ENCODE measurements around the gene SMYD3. TPM values are rescaled to one million over a fixed set of nuclear protein-coding genes. Genes with fewer than 3 reads are reported as not detected.

The SMYD3 gene
- total and polyA plus RNA-seq, 2 of the 4 experiments (the other 2 are of a cell fraction) = 26.5 to 37.6 TPM

DNA sequence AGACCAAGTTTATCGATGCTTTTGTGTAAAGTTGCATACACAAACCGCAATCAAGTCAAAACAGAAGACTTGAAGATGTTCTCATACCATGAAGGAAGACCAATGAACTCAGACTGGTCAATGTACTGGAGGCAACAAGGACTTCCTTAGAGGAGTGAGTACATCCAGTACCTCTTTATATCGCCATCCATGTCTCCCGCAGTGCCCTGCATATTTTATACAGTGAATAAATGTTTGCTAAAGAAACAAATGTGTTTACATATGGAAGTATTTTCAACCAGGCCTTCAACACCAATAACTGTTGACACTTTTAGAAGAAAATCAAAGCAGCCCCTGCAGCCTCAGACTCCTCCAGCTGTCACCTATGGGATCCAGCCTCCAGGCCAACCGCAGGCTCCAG is 125.6 kb downstream of the SMYD3 start:
- no peak overlapping the region for H2BK120ac ChIP-seq (ENCODE audit: low read depth, low read length)
- H3K79me1 ChIP-seq (ENCODE audit: low read depth in 1 of 2, low read length in 2 of 2) = peaks cover 6 to 14% of the 10 kb centered on the region in 2 experiments; a peak in 1 of 4 replicates
- CTCF ChIA-PET = no interaction called here
- H4K5ac ChIP-seq (ENCODE audit: low read depth, low read length) = no peak overlapping the region
- WGBS, 2 experiments (ENCODE audit: extremely low coverage in 2 of 2, insufficient read length in 1 of 2) = no CpG with 5 or more reads among the region's 5 CpGs
- no peak overlapping the region for H3K18ac ChIP-seq (ENCODE audit: low read depth, low read length)
- no peaks in the 10 kb centered on the region for H3K9me3 ChIP-seq (ENCODE audit: control insufficient read depth, insufficient read depth, low read length)
- DNase-seq = no peak
- dilution Hi-C loops (cut with HindIII; ENCODE audit: low sequenced_read_pairs, unreplicated experiment) = no loop called here
- no peak overlapping the region for H4K8ac ChIP-seq (ENCODE audit: low read depth in 2 of 2, low read length in 2 of 2)
- H2AK5ac ChIP-seq (ENCODE audit: low read depth, low read length) = no peak overlapping the region
- H4K20me1 ChIP-seq (ENCODE audit: insufficient read depth, low read length) = no peaks in the 10 kb centered on the region; the same call in none of the 2 replicates
- no peak overlapping the region for H2AK9ac ChIP-seq (replicated peaks; ENCODE audit: low read depth, low read length, poor library complexity)
- no peak overlapping the region for H2BK20ac ChIP-seq (ENCODE audit: low read depth, low read length)
- H3K4ac ChIP-seq (ENCODE audit: low read depth, low read length) = no peak overlapping the region
- no peak overlapping the region for H3K4me2 ChIP-seq (ENCODE audit: low read depth, low read length)
- no peak overlapping the region for H3K56ac ChIP-seq (ENCODE audit: extremely low read depth, insufficient read depth, low read length)
- no peak overlapping the region for H3K27ac ChIP-seq (ENCODE audit: insufficient read depth, low read length)
- no peak overlapping the region for H3K9ac ChIP-seq (ENCODE audit: low read depth, low read length)
- H3K4me3 ChIP-seq (ENCODE audit: insufficient read depth, low read depth, low read length) = no peak overlapping the region
- H3K9me1 ChIP-seq (ENCODE audit: insufficient read depth, low read length) = no peaks in the 10 kb centered on the region
- H3K23ac ChIP-seq (ENCODE audit: low read depth, low read length) = no peak overlapping the region
- no peak overlapping the region for H2BK5ac ChIP-seq (ENCODE audit: low read depth, low read length, poor library complexity, severe bottlenecking)
- no peak overlapping the region for H2AFZ ChIP-seq (replicated peaks; ENCODE audit: low read length, poor library complexity)
- no peaks in the 10 kb centered on the region for H3K27me3 ChIP-seq (ENCODE audit: control insufficient read depth, insufficient read depth, low read length)
- BruUV-seq (replicated peaks) = no TSS peak
- intact Hi-C loops (cut with micrococcal nuclease) = no loop called here
- POLR2A ChIA-PET (ENCODE audit: unreplicated experiment) = no interaction called here
- no peak for ATAC-seq (ENCODE audit: low read depth)
- H3K14ac ChIP-seq (replicated peaks; ENCODE audit: low read depth, low read length) = no peak overlapping the region
- in situ Hi-C loops (cut with MboI; ENCODE audit: low sequenced_read_pairs) = no loop called here
- H4K91ac ChIP-seq (ENCODE audit: insufficient read depth, low read depth, low read length) = no peak overlapping the region
- no peaks in the 10 kb centered on the region for H3K4me1 ChIP-seq (ENCODE audit: control insufficient read depth, insufficient read depth, low read length)
- TF ChIP-seq, protein P1, sequence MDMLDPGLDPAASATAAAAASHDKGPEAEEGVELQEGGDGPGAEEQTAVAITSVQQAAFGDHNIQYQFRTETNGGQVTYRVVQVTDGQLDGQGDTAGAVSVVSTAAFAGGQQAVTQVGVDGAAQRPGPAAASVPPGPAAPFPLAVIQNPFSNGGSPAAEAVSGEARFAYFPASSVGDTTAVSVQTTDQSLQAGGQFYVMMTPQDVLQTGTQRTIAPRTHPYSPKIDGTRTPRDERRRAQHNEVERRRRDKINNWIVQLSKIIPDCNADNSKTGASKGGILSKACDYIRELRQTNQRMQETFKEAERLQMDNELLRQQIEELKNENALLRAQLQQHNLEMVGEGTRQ (IDR thresholded peaks at IDR 0.05; ENCODE audit: low read depth, low read length) = no peak
- TF ChIP-seq RCOR1 (IDR thresholded peaks at IDR 0.05; ENCODE audit: insufficient replicate concordance, low read length) (no peak), NFE2L2 (IDR thresholded peaks at IDR 0.05; ENCODE audit: low read depth, low read length) (no peak), RFX5 (IDR thresholded peaks at IDR 0.05; ENCODE audit: low read depth, low read length) (no peak), MAFK (IDR thresholded peaks at IDR 0.05; ENCODE audit: low read depth, low read length) (no peak), SMC3 (IDR thresholded peaks at IDR 0.05; ENCODE audit: low read depth, low read length) (no peak), CHD1 (IDR thresholded peaks at IDR 0.05; ENCODE audit: low read depth, low read length) (no peak), POLR2A (IDR thresholded peaks at IDR 0.05; ENCODE audit: low read depth, low read length) (no peak), MXI1 (IDR thresholded peaks at IDR 0.05; ENCODE audit: borderline replicate concordance, low read depth, low read length) (no peak), CEBPB (IDR thresholded peaks at IDR 0.05; ENCODE audit: low read depth, low read length) (no peak), BHLHE40 (IDR thresholded peaks at IDR 0.05; ENCODE audit: low read depth, low read length) (no peak), MAZ (IDR thresholded peaks at IDR 0.05; ENCODE audit: borderline replicate concordance, low read depth, low read length) (no peak), FOS (IDR thresholded peaks at IDR 0.05; ENCODE audit: low read depth, low read length) (no peak), RAD21 (IDR thresholded peaks at IDR 0.05; ENCODE audit: low read length) (no peak)
- TF ChIP-seq, protein P2, sequence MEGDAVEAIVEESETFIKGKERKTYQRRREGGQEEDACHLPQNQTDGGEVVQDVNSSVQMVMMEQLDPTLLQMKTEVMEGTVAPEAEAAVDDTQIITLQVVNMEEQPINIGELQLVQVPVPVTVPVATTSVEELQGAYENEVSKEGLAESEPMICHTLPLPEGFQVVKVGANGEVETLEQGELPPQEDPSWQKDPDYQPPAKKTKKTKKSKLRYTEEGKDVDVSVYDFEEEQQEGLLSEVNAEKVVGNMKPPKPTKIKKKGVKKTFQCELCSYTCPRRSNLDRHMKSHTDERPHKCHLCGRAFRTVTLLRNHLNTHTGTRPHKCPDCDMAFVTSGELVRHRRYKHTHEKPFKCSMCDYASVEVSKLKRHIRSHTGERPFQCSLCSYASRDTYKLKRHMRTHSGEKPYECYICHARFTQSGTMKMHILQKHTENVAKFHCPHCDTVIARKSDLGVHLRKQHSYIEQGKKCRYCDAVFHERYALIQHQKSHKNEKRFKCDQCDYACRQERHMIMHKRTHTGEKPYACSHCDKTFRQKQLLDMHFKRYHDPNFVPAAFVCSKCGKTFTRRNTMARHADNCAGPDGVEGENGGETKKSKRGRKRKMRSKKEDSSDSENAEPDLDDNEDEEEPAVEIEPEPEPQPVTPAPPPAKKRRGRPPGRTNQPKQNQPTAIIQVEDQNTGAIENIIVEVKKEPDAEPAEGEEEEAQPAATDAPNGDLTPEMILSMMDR (conservative IDR thresholded peaks at IDR 0.05; ENCODE audit: low read depth, low read length) = no peak
- TF ChIP-seq, protein P3, sequence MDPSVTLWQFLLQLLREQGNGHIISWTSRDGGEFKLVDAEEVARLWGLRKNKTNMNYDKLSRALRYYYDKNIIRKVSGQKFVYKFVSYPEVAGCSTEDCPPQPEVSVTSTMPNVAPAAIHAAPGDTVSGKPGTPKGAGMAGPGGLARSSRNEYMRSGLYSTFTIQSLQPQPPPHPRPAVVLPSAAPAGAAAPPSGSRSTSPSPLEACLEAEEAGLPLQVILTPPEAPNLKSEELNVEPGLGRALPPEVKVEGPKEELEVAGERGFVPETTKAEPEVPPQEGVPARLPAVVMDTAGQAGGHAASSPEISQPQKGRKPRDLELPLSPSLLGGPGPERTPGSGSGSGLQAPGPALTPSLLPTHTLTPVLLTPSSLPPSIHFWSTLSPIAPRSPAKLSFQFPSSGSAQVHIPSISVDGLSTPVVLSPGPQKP (IDR thresholded peaks at IDR 0.05; ENCODE audit: borderline replicate concordance, low read depth, low read length) = no peak
- H3K36me3 ChIP-seq (ENCODE audit: control insufficient read depth, insufficient read depth, low read length) = no peaks in the 10 kb centered on the region
- no peak overlapping the region for H2BK15ac ChIP-seq (ENCODE audit: low read depth, low read length)
